Mucosa of descending colon (tissue), 3 donors: ENCODE data around the gene PAK1. TPM values are rescaled to one million over a fixed set of nuclear protein-coding genes. Genes with fewer than 3 reads are reported as not detected.

Source experiments
- ATAC-seq: fragments of 200-7000 bp; cut with Tn5 transposase; one replicate; pipeline ENCODE4 v1.9.1; 2020; ENCODE audit warnings: mild to moderate bottlenecking, moderate library complexity
- DNase-seq, 3 donors: peaks; one replicate each; pipeline ENCODE4 v3.0.0-alpha.2; 2020
- H3K36me3 ChIP-seq: fragments of 200-600 bp; one replicate; pipeline ENCODE4 v1.8.0; 2021; ENCODE audit warnings: low read depth, mild to moderate bottlenecking
- H3K4me1 ChIP-seq: fragments of 200-600 bp; one replicate; pipeline ENCODE4 v1.8.0; 2021; ENCODE audit warnings: low read depth, mild to moderate bottlenecking
- H3K4me3 ChIP-seq: fragments of 200-600 bp; one replicate; pipeline ENCODE4 v1.8.0; 2021; ENCODE audit warnings: mild to moderate bottlenecking
- H3K9me3 ChIP-seq: fragments of 200-600 bp; one replicate; pipeline ENCODE4 v1.8.0; 2021; ENCODE audit warnings: mild to moderate bottlenecking
- CTCF ChIP-seq: fragments of 200-600 bp; IDR thresholded peaks from one replicate; pipeline ENCODE4 v1.8.0; 2022; ENCODE audit warnings: antibody characterized with exemption, mild to moderate bottlenecking
- intact Hi-C, 2 donors: fragments of 100-400 bp; cut with DNase I in 1 of 2; cut with micrococcal nuclease in 1 of 2; formaldehyde crosslinking; loops; one replicate each; pipeline versions ENCODE4 v1.11.0 to v1.11.1; 2022; cut with DNase I, micrococcal nuclease
- total RNA-seq, 3 donors: library from RNA; stranded (reverse); fragmentation: NEBNext Ultra II Directional in 2 of 3; extraction: Animal tissue kit (Norgen Biotek cat#: 25700) in 2 of 3; gene quantifications; one replicate each; pipeline versions ENCODE4 v1.2.1 to v1.2.4, GENCODE V29; 2021 to 2023
- donor health status: DM: no; HTN: no; CAD: no; lungs with moderate emphysema.
- donor health status: DM: no; HTN: no; CAD: no.
- donor health status: DM: no; HTN: yes; CAD: no.

The PAK1 gene
- total RNA-seq, 3 donors from 2014 or later: 73.5 to 125 (median 116) TPM

GRCh38 chr11:77345621-77346020, 128.3 kb downstream of the PAK1 start:
- no peak for DNase-seq
- TF ChIP-seq CTCF: no peak
- H3K4me3 ChIP-seq: no peak overlapping the region
- H3K9me3 ChIP-seq: no peaks in the 10 kb centered on the region
- H3K36me3 ChIP-seq: no peaks in the 10 kb centered on the region
- ATAC-seq: no peak
- intact Hi-C loops: no loop called here
- H3K4me1 ChIP-seq: no peaks in the 10 kb centered on the region

- intact Hi-C loops: no loop called here
- Histone ChIP-seq H3K36me3 (no peaks in the 10 kb centered on the region), H3K4me3 (no peak overlapping the region), H3K9me3 (no peaks in the 10 kb centered on the region), H3K4me1 (no peaks in the 10 kb centered on the region)
- no peak for TF ChIP-seq CTCF
- DNase-seq (no peak), ATAC-seq (no peak)
These were observed 133.4 kb downstream of the PAK1 start for GRCh38 chr11:77340501-77340900.

GRCh38 chr11:77332259-77332658, 141.6 kb downstream of the PAK1 start:
- DNase-seq (no peak), ATAC-seq (no peak)
- no peaks in the 10 kb centered on the region for H3K9me3 ChIP-seq
- H3K36me3 ChIP-seq: no peaks in the 10 kb centered on the region
- H3K4me1 ChIP-seq: no peaks in the 10 kb centered on the region
- intact Hi-C loops: no loop called here
- TF ChIP-seq CTCF: no peak
- no peak overlapping the region for H3K4me3 ChIP-seq

- TF ChIP-seq CTCF: no peak
- H3K36me3 ChIP-seq: no peaks in the 10 kb centered on the region
- no peak overlapping the region for H3K4me3 ChIP-seq
These were observed 148.7 kb downstream of the PAK1 start for GRCh38 chr11:77325159-77325558.

GRCh38 chr11:77324508-77324907, 149.4 kb downstream of the PAK1 start:
- H3K36me3 ChIP-seq: no peaks in the 10 kb centered on the region
- no peaks in the 10 kb centered on the region for H3K4me1 ChIP-seq
- TF ChIP-seq CTCF: no peak
- intact Hi-C loops: no loop called here
- no peaks in the 10 kb centered on the region for H3K9me3 ChIP-seq
- no peak overlapping the region for H3K4me3 ChIP-seq
- no peak for ATAC-seq
- no peak for DNase-seq

More at GRCh38 chr11:77325159-77325558, 148.7 kb downstream of the PAK1 start:
- Histone ChIP-seq H3K9me3 (no peaks in the 10 kb centered on the region), H3K4me1 (no peaks in the 10 kb centered on the region)
- intact Hi-C loops: no loop called here
- ATAC-seq: no peak
- no peak for DNase-seq

GRCh38 chr11:77322926-77323590, 150.8 kb downstream of the PAK1 start:
- TF ChIP-seq CTCF: no peak
- H3K9me3 ChIP-seq: no peaks in the 10 kb centered on the region
- no peak for ATAC-seq
- no peak overlapping the region for H3K4me3 ChIP-seq
- intact Hi-C loops: no loop called here
- DNase-seq: no peak
- H3K4me1 ChIP-seq: no peaks in the 10 kb centered on the region
- no peaks in the 10 kb centered on the region for H3K36me3 ChIP-seq
